BE2C (cell line): Measurements from ENCODE around the gene TASOR2.

Experiments used
- DNase-seq: peaks from one replicate; pipeline ENCODE4 v3.0.0-alpha.2; 2020
- H3K27me3 ChIP-seq: fragments of 250-450 bp; sonication (Bioruptor Pico); 2 replicates; pipeline ENCODE4 v1.5.1; 2020; ENCODE audit warnings: mild to moderate bottlenecking
- H3K36me3 ChIP-seq: fragments of 250-450 bp; sonication (Bioruptor Pico); 2 replicates; pipeline ENCODE4 v1.5.1; 2020; ENCODE audit warnings: mild to moderate bottlenecking
- H3K4me1 ChIP-seq: fragments of 250-450 bp; sonication (Bioruptor Pico); 2 replicates; pipeline ENCODE4 v1.5.1; 2020
- H3K4me3 ChIP-seq: 2 replicates; pipeline ENCODE4 v1.5.1; 2011; ENCODE audit warnings: low read depth, low read length
- H3K9me3 ChIP-seq: fragments of 250-450 bp; sonication (Bioruptor Pico); 2 replicates; pipeline ENCODE4 v1.5.1; 2020
- CTCF ChIP-seq: IDR thresholded peaks from 2 replicates; pipeline ENCODE4 v1.5.1; 2012; ENCODE audit warnings: mild to moderate bottlenecking, low read depth, low read length

The TASOR2 gene

GRCh38 chr10:5720182-5720581 lies 35.5 kb downstream of the TASOR2 start:
- Histone ChIP-seq H3K4me3 (no peak overlapping the region), H3K4me1 (no peaks in the 10 kb centered on the region), H3K9me3 (no peaks in the 10 kb centered on the region), H3K36me3 (peaks cover 15% of the 10 kb centered on the region), H3K27me3 (no peaks in the 10 kb centered on the region)
- DNase-seq, result no peak
- TF ChIP-seq CTCF, result no peak

GRCh38 chr10:5723692-5724091 lies 39.1 kb downstream of the TASOR2 start:
- TF ChIP-seq CTCF, result no peak

DNA sequence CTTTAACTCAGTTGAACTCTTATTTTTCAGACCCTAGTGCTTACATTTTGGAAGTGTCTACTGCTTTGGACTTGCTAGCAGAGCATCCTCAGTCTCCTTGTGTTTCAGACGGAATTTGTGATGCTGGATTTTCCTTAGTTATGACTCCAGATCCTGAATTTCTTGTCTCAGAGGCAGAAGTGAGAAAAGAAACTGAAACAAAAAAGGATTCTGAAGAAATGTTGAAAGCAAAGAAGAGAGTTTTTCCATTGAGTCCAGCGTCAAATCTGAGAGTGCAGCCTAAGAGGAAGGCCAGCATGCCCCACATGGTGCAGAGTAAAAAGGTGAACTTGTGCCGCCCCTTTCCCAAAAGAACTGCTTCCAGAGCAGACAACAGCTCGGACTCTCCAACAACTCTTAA lies 46.1 kb downstream of the TASOR2 start:
- no peaks in the 10 kb centered on the region for H3K4me1 ChIP-seq
- no peaks in the 10 kb centered on the region for H3K9me3 ChIP-seq
- peaks cover 57% of the 10 kb centered on the region for H3K36me3 ChIP-seq
- no peak for TF ChIP-seq CTCF
- H3K4me3 ChIP-seq, result no peak overlapping the region
- H3K27me3 ChIP-seq, result no peaks in the 10 kb centered on the region
- no peak for DNase-seq

More at GRCh38 chr10:5723692-5724091, 39.1 kb downstream of the TASOR2 start:
- peaks cover 35% of the 10 kb centered on the region for H3K36me3 ChIP-seq
- H3K9me3 ChIP-seq, result no peaks in the 10 kb centered on the region
- H3K27me3 ChIP-seq, result no peaks in the 10 kb centered on the region
- no peak for DNase-seq
- H3K4me1 ChIP-seq, result no peaks in the 10 kb centered on the region
- H3K4me3 ChIP-seq, result no peak overlapping the region

- DNase-seq, result no peak
- no peak for TF ChIP-seq CTCF
- Histone ChIP-seq H3K4me1 (no peaks in the 10 kb centered on the region), H3K36me3 (peaks cover 53% of the 10 kb centered on the region), H3K27me3 (no peaks in the 10 kb centered on the region), H3K9me3 (no peaks in the 10 kb centered on the region), H3K4me3 (no peak overlapping the region)
These were observed 46.9 kb downstream of the TASOR2 start for GRCh38 chr10:5731559-5731958.

DNA sequence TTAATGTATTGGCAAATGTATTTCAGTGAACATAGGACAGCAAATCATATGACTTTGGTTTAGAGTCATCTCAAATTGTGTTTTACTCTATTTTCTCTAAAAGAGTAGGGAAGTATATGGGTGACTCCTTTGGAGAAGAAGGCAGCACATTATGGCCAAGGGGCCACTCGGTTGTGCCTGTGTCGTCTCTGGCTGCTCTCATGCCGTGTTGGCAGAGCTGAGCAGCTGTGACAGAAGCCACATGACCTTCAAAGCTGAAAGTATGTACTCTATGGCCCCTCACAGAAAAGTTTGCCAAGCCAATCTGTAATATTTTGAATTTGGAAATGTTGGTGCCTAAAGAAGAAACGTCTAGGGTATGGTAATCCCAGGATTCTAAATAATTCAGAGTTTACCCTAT lies 47.5 kb downstream of the TASOR2 start:
- no peaks in the 10 kb centered on the region for H3K27me3 ChIP-seq
- peaks cover 47% of the 10 kb centered on the region for H3K36me3 ChIP-seq
- H3K4me1 ChIP-seq, result no peaks in the 10 kb centered on the region
- no peaks in the 10 kb centered on the region for H3K9me3 ChIP-seq
- DNase-seq, result no peak
- TF ChIP-seq CTCF, result no peak
- no peak overlapping the region for H3K4me3 ChIP-seq
